DOHH2 (cell line): ENCODE measurements around the gene ITPRID2.

Source experiments
- H3F3A ChIP-seq: fragments of 200-600 bp; sonication (generic), shearing (Covaris generic); 2 replicates; pipeline ENCODE4 v1.6.0; 2016; ENCODE audit warnings: antibody characterized with exemption, mild to moderate bottlenecking; ENCODE audit not compliant: control insufficient read depth, insufficient read depth
- H3K27ac ChIP-seq: fragments of 200-600 bp; sonication (generic); 2 replicates; pipeline ENCODE4 v1.5.1; 2014; ENCODE audit warnings: low read depth, mild to moderate bottlenecking, low read length, moderate library complexity
- H3K27me3 ChIP-seq: fragments of 200-600 bp; sonication (generic); 2 replicates; pipeline ENCODE4 v1.6.1; 2014; ENCODE audit warnings: mild to moderate bottlenecking, low read length, mixed read lengths; ENCODE audit not compliant: control insufficient read depth
- H3K36me3 ChIP-seq: fragments of 200-600 bp; sonication (generic); 2 replicates; pipeline ENCODE4 v1.6.1; 2014; ENCODE audit warnings: mild to moderate bottlenecking, low read length, moderate library complexity, mixed read lengths; ENCODE audit not compliant: control insufficient read depth
- H3K4me1 ChIP-seq: fragments of 200-600 bp; sonication (generic); 2 replicates; pipeline ENCODE4 v1.6.1; 2014; ENCODE audit warnings: mild to moderate bottlenecking, low read length, mixed read lengths; ENCODE audit not compliant: control insufficient read depth
- H3K4me2 ChIP-seq: fragments of 200-600 bp; sonication (generic); 2 replicates; pipeline ENCODE4 v1.6.0; 2014; ENCODE audit warnings: mild to moderate bottlenecking, low read length, moderate library complexity
- H3K4me3 ChIP-seq: fragments of 200-600 bp; sonication (generic); 2 replicates; pipeline ENCODE4 v1.5.1; 2014; ENCODE audit warnings: mild to moderate bottlenecking, low read length, mixed read lengths
- H3K79me2 ChIP-seq: fragments of 200-600 bp; sonication (generic); 2 replicates; pipeline ENCODE4 v1.6.1; 2014; ENCODE audit warnings: mild to moderate bottlenecking, low read length, mixed read lengths; ENCODE audit not compliant: control insufficient read depth
- H3K9me2 ChIP-seq: fragments of 200-600 bp; sonication (generic); replicated peaks from 2 replicates; pipeline ENCODE4 v1.6.1; 2014; ENCODE audit warnings: mild to moderate bottlenecking, low read length, mixed read lengths; ENCODE audit not compliant: control insufficient read depth
- H3K9me3 ChIP-seq: fragments of 200-600 bp; sonication (generic); 2 replicates; pipeline ENCODE4 v1.6.1; 2014; ENCODE audit warnings: antibody characterized with exemption, low read length, mixed read lengths; ENCODE audit not compliant: control insufficient read depth, insufficient read depth
- H4K20me1 ChIP-seq: fragments of 200-600 bp; sonication (generic); 2 replicates; pipeline ENCODE4 v1.6.0; 2014; ENCODE audit warnings: low read depth, mild to moderate bottlenecking, antibody characterized with exemption, low read length, moderate library complexity; ENCODE audit not compliant: control insufficient read depth, insufficient read depth
- CTCF ChIP-seq: fragments of 200-600 bp; sonication (generic); IDR thresholded peaks from one replicate; pipeline ENCODE4 v1.5.1; 2014; ENCODE audit warnings: antibody characterized with exemption, mild to moderate bottlenecking, low read depth, low read length; ENCODE audit not compliant: poor library complexity, severe bottlenecking
- EZH2phosphoT487 ChIP-seq: fragments of 200-600 bp; sonication (generic); IDR thresholded peaks from 2 replicates; pipeline ENCODE4 v1.6.1; 2017; ENCODE audit warnings: borderline replicate concordance, mild to moderate bottlenecking, antibody characterized with exemption, low read length, moderate library complexity, mixed read lengths

ITPRID2 gene

DNA sequence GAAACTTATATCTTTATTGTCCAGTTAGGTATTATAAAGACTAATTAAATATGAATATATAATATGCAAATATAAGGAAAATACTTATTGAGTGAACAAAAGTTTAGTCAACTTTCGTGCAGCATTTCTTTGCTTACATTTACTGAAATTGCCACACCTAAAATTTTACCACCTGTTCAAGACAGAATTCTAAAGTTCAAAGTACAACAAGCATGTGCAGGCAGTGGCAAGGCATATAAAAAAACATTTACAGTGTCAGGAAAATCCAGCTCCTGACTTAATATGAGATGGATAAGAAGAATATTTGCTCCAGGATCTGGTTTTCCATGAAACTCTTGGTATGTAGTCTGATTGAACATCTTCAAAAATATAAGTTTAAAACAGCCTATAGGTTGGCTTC is 4.8 kb downstream of the ITPRID2 start:
- no peaks in the 10 kb centered on the region for H3K9me2 ChIP-seq
- no peaks in the 10 kb centered on the region; the same call in 1 of the 2 replicates for H3F3A ChIP-seq
- TF ChIP-seq EZH2phosphoT487 (no peak), CTCF (no peak)
- H3K36me3 ChIP-seq, result peaks cover 78% of the 10 kb centered on the region
- no peaks in the 10 kb centered on the region for H3K27me3 ChIP-seq
- H3K4me1 ChIP-seq, result peaks cover 35% of the 10 kb centered on the region
- H3K4me3 ChIP-seq, result no peak overlapping the region
- no peak overlapping the region; the same call in 1 of the 2 replicates for H3K4me2 ChIP-seq
- H3K79me2 ChIP-seq, result peaks cover 49% of the 10 kb centered on the region
- no peak overlapping the region for H3K27ac ChIP-seq
- H3K9me3 ChIP-seq, result no peaks in the 10 kb centered on the region
- no peaks in the 10 kb centered on the region for H4K20me1 ChIP-seq

- no peak overlapping the region for H3K4me2 ChIP-seq
- H4K20me1 ChIP-seq, result no peaks in the 10 kb centered on the region
- no peak overlapping the region for H3K4me3 ChIP-seq
- no peaks in the 10 kb centered on the region for H3K9me2 ChIP-seq
- no peak for TF ChIP-seq EZH2phosphoT487
- TF ChIP-seq CTCF, result no peak
- no peaks in the 10 kb centered on the region for H3K27me3 ChIP-seq
- no peaks in the 10 kb centered on the region for H3K9me3 ChIP-seq
- H3F3A ChIP-seq, result no peaks in the 10 kb centered on the region; the same call in 1 of the 2 replicates
- peaks cover 86% of the 10 kb centered on the region for H3K36me3 ChIP-seq
- peaks cover 24% of the 10 kb centered on the region for H3K79me2 ChIP-seq
- H3K4me1 ChIP-seq, result peaks cover 17% of the 10 kb centered on the region
- no peak overlapping the region for H3K27ac ChIP-seq
These were observed 8.6 kb downstream of the ITPRID2 start for GRCh38 chr2:181900007-181900651.

DNA sequence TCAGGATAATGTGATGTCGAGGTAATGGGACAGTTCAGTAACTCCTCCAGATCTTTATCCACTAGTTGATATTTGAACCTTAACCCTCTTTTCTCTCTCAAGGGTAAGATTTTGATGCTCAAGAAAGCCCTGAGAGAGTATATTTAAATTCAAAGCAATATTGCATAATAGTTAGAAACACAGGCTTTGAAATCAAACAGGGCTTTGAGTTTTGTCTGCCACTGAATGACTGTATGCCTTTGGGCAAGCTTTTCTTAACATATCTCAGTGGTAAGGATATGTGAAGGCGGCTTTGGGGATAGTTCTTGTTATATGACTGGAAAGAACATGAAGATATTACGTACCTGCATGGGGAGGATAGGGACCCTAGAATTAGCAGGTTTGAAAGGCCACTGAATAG is 11.1 kb downstream of the ITPRID2 start:
- H3K79me2 ChIP-seq, result peaks cover 18% of the 10 kb centered on the region

More for the DNA sequence above, 11.1 kb downstream of the ITPRID2 start:
- no peaks in the 10 kb centered on the region for H3K9me2 ChIP-seq
- H3K4me3 ChIP-seq, result no peak overlapping the region
- TF ChIP-seq CTCF, result no peak
- TF ChIP-seq EZH2phosphoT487, result no peak
- H3K36me3 ChIP-seq, result peaks cover 88% of the 10 kb centered on the region
- H3K4me1 ChIP-seq, result peaks cover 12% of the 10 kb centered on the region
- H3K9me3 ChIP-seq, result no peaks in the 10 kb centered on the region
- no peaks in the 10 kb centered on the region for H3K27me3 ChIP-seq
- H3K27ac ChIP-seq, result no peak overlapping the region
- H4K20me1 ChIP-seq, result no peaks in the 10 kb centered on the region
- H3F3A ChIP-seq, result no peaks in the 10 kb centered on the region; the same call in 1 of the 2 replicates
- H3K4me2 ChIP-seq, result no peak overlapping the region
